HEK293 (cell line): ENCODE measurements around the gene ZNF143.
A peak's percentile ranks its signal among the peaks of the same experiment; 100 is the strongest.

Source experiments
- CTCF ChIA-PET: fragments of 350-600 bp; formaldehyde crosslinking; extraction: SDS; loops from one replicate; lab custom pipeline; 2021; ENCODE audit warnings: antibody characterized with exemption; lab: Yijun Ruan, JAX
- POLR2A ChIA-PET: fragments of 300-600 bp; formaldehyde crosslinking; extraction: SDS; loops from one replicate; lab custom pipeline; 2020; ENCODE audit warnings: antibody characterized with exemption, inconsistent platforms; lab: Yijun Ruan, JAX
- H3K27ac ChIP-seq: fragments of 200-500 bp; sonication (Bioruptor generic); 2 replicates; pipeline ENCODE4 v1.5.1; 2014; ENCODE audit warnings: low read depth, low read length, control low read depth, inconsistent platforms; ENCODE audit errors: extremely low read depth
- H3K36me3 ChIP-seq, 2 experiments: fragments of 200-500 bp in 1 of 2; sonication (Bioruptor generic) in 1 of 2; 1 replicate in 1 of 2; 2 replicates in 1 of 2; pipeline ENCODE4 v1.5.1; 2014 to 2017; ENCODE audit warnings: inconsistent platforms in 2 of 2, low read length in 2 of 2; ENCODE audit not compliant: control insufficient read depth in 2 of 2, insufficient read depth in 1 of 2
- H3K4me1 ChIP-seq: fragments of 200-500 bp; sonication (Bioruptor generic); 2 replicates; pipeline ENCODE4 v1.5.1; 2014; ENCODE audit warnings: mild to moderate bottlenecking, low read length, inconsistent platforms; ENCODE audit not compliant: control insufficient read depth, insufficient read depth
- H3K4me3 ChIP-seq: 2 replicates; pipeline ENCODE4 v1.5.1; 2011; ENCODE audit warnings: low read depth, mild to moderate bottlenecking, control low read depth, low read length, moderate library complexity
- H3K9me3 ChIP-seq: fragments of 200-500 bp; sonication (Bioruptor generic); 2 replicates; pipeline ENCODE4 v1.5.1; 2014; ENCODE audit warnings: low read depth, low read length, inconsistent platforms; ENCODE audit not compliant: control insufficient read depth, insufficient read depth
- EGR2 ChIP-seq: fragments of 450-650 bp; formaldehyde crosslinking; IDR thresholded peaks from 2 replicates; pipeline ENCODE4 v1.5.1; 2016; ENCODE audit warnings: low read depth, missing biosample characterization, missing genetic modification characterization
- HOXC10 ChIP-seq: sonication (generic); formaldehyde crosslinking; IDR thresholded peaks from 2 replicates; pipeline ENCODE4 v1.8.1; 2023; ENCODE audit warnings: mild to moderate bottlenecking, missing genetic modification reagents
- IKZF3 ChIP-seq: fragments of 450-650 bp; IDR thresholded peaks from 2 replicates; pipeline ENCODE4 v1.5.0; 2018; ENCODE audit warnings: missing biosample characterization, mild to moderate bottlenecking, missing genetic modification characterization, moderate library complexity
- MZF1 ChIP-seq: fragments of 450-650 bp; formaldehyde crosslinking; IDR thresholded peaks from 2 replicates; pipeline ENCODE4 v1.5.1; 2017; ENCODE audit warnings: missing biosample characterization, missing genetic modification characterization, borderline replicate concordance
- PRDM2 ChIP-seq: fragments of 450-650 bp; formaldehyde crosslinking; IDR thresholded peaks from 2 replicates; pipeline ENCODE4 v1.5.1; 2016; ENCODE audit warnings: missing biosample characterization, missing genetic modification characterization, borderline replicate concordance
- TCF7L2 ChIP-seq: IDR thresholded peaks from 2 replicates; pipeline ENCODE4 v1.6.1; 2011; ENCODE audit warnings: low read depth, mild to moderate bottlenecking, inconsistent platforms, low read length, moderate library complexity, borderline replicate concordance
- TRIM28 ChIP-seq: IDR thresholded peaks from 2 replicates; pipeline ENCODE4 v1.6.1; 2011; ENCODE audit warnings: low read length, control low read depth, borderline replicate concordance
- ZBTB8A ChIP-seq: fragments of 450-650 bp; formaldehyde crosslinking; IDR thresholded peaks from 2 replicates; pipeline ENCODE4 v1.5.1; 2016; ENCODE audit warnings: missing biosample characterization, missing genetic modification characterization
- ZFP69B ChIP-seq: fragments of 450-650 bp; formaldehyde crosslinking; IDR thresholded peaks from 2 replicates; pipeline ENCODE4 v1.5.1; 2016; ENCODE audit warnings: missing biosample characterization, missing genetic modification characterization
- ZNF10 ChIP-seq: fragments of 450-650 bp; formaldehyde crosslinking; IDR thresholded peaks from 2 replicates; pipeline ENCODE4 v1.5.1; 2017; ENCODE audit warnings: missing biosample characterization, missing genetic modification characterization
- ZNF112 ChIP-seq: fragments of 450-650 bp; formaldehyde crosslinking; IDR thresholded peaks from 2 replicates; pipeline ENCODE4 v1.5.0; 2017; ENCODE audit warnings: missing biosample characterization, missing genetic modification characterization
- ZNF121 ChIP-seq: fragments of 450-650 bp; formaldehyde crosslinking; IDR thresholded peaks from 2 replicates; pipeline ENCODE4 v1.5.1; 2016; ENCODE audit warnings: missing biosample characterization, missing genetic modification characterization
- ZNF16 ChIP-seq: fragments of 450-650 bp; formaldehyde crosslinking; IDR thresholded peaks from 2 replicates; pipeline ENCODE4 v1.5.1; 2016; ENCODE audit warnings: low read depth, missing biosample characterization, missing genetic modification characterization
- ZNF23 ChIP-seq: fragments of 450-650 bp; formaldehyde crosslinking; IDR thresholded peaks from 2 replicates; pipeline ENCODE4 v1.5.1; 2016; ENCODE audit warnings: missing biosample characterization, missing genetic modification characterization, borderline replicate concordance
- ZNF311 ChIP-seq: fragments of 450-650 bp; formaldehyde crosslinking; IDR thresholded peaks from 2 replicates; pipeline ENCODE4 v1.5.1; 2017; ENCODE audit warnings: missing biosample characterization, missing genetic modification characterization, borderline replicate concordance
- ZNF341 ChIP-seq: fragments of 450-650 bp; formaldehyde crosslinking; IDR thresholded peaks from 2 replicates; pipeline ENCODE4; 2016; ENCODE audit warnings: low read depth, missing biosample characterization, missing genetic modification characterization
- ZNF366 ChIP-seq: fragments of 450-650 bp; formaldehyde crosslinking; conservative IDR thresholded peaks from 2 replicates; pipeline ENCODE4 v1.5.1; 2016; ENCODE audit warnings: missing biosample characterization, missing genetic modification characterization
- ZNF510 ChIP-seq: fragments of 450-650 bp; formaldehyde crosslinking; IDR thresholded peaks from 2 replicates; pipeline ENCODE4 v1.5.1; 2018; ENCODE audit warnings: mild to moderate bottlenecking, missing genetic modification characterization, missing biosample characterization; ENCODE audit not compliant: insufficient replicate concordance
- ZNF544 ChIP-seq: fragments of 450-650 bp; formaldehyde crosslinking; IDR thresholded peaks from 2 replicates; pipeline ENCODE4 v1.5.0; 2017; ENCODE audit warnings: missing biosample characterization, missing genetic modification characterization
- ZNF549 ChIP-seq: fragments of 450-650 bp; IDR thresholded peaks from 2 replicates; pipeline ENCODE4 v1.5.1; 2018; ENCODE audit warnings: missing biosample characterization, missing genetic modification characterization, mild to moderate bottlenecking, inconsistent platforms, moderate library complexity
- ZNF561 ChIP-seq: fragments of 450-650 bp; IDR thresholded peaks from 2 replicates; pipeline ENCODE4 v1.5.1; 2018; ENCODE audit warnings: missing biosample characterization, missing genetic modification characterization, borderline replicate concordance
- ZNF654 ChIP-seq: fragments of 450-650 bp; formaldehyde crosslinking; IDR thresholded peaks from 2 replicates; pipeline ENCODE4 v1.5.1; 2016; ENCODE audit warnings: low read depth, missing biosample characterization, missing genetic modification characterization
- ZNF660 ChIP-seq: fragments of 450-650 bp; IDR thresholded peaks from 2 replicates; pipeline ENCODE4 v1.5.1; 2018; ENCODE audit warnings: missing biosample characterization, mild to moderate bottlenecking, missing genetic modification characterization
- ZSCAN30 ChIP-seq: fragments of 450-650 bp; IDR thresholded peaks from 2 replicates; pipeline ENCODE4 v1.5.1; 2018; ENCODE audit warnings: missing biosample characterization, mild to moderate bottlenecking, missing genetic modification characterization, moderate library complexity
- TF ChIP-seq, protein P1 (sequence below): fragments of 450-650 bp; formaldehyde crosslinking; IDR thresholded peaks from 2 replicates; pipeline ENCODE4 v1.5.1; 2016; ENCODE audit warnings: missing biosample characterization, missing genetic modification characterization
- TF ChIP-seq, protein P2 (sequence below): IDR thresholded peaks from 2 replicates; pipeline ENCODE4 v1.6.1; 2011; ENCODE audit warnings: mild to moderate bottlenecking, low read depth, low read length, borderline replicate concordance

Gene ZNF143

GRCh38 chr11:9535189-9535781 lies 74.5 kb downstream of the ZNF143 start:
- TF ChIP-seq ZNF654 (tag by site-specific recombination) = peak; percentile 24; the same call in 1 of the 2 replicates
- no peak for TF ChIP-seq MZF1 (tag by site-specific recombination)
- TF ChIP-seq ZBTB8A (tag by site-specific recombination) = no peak
- TF ChIP-seq, protein P1, sequence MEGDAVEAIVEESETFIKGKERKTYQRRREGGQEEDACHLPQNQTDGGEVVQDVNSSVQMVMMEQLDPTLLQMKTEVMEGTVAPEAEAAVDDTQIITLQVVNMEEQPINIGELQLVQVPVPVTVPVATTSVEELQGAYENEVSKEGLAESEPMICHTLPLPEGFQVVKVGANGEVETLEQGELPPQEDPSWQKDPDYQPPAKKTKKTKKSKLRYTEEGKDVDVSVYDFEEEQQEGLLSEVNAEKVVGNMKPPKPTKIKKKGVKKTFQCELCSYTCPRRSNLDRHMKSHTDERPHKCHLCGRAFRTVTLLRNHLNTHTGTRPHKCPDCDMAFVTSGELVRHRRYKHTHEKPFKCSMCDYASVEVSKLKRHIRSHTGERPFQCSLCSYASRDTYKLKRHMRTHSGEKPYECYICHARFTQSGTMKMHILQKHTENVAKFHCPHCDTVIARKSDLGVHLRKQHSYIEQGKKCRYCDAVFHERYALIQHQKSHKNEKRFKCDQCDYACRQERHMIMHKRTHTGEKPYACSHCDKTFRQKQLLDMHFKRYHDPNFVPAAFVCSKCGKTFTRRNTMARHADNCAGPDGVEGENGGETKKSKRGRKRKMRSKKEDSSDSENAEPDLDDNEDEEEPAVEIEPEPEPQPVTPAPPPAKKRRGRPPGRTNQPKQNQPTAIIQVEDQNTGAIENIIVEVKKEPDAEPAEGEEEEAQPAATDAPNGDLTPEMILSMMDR = peak; percentile 47; the same call in 1 of the 2 replicates
- TF ChIP-seq ZNF660 (tag by site-specific recombination) = peak; percentile 45; the same call in 1 of the 2 replicates
- 0 out of 2 replicates have a peak, but pooled peaks have one; percentile 34 for TF ChIP-seq TRIM28
- no peak for TF ChIP-seq ZSCAN30 (tag by site-specific recombination)
- no peak for TF ChIP-seq ZNF510 (tag by site-specific recombination)
- no peak for TF ChIP-seq ZFP69B (tag by site-specific recombination)
- TF ChIP-seq ZNF121 = peak; percentile 33; the same call in 1 of the 2 replicates
- TF ChIP-seq, protein P2, sequence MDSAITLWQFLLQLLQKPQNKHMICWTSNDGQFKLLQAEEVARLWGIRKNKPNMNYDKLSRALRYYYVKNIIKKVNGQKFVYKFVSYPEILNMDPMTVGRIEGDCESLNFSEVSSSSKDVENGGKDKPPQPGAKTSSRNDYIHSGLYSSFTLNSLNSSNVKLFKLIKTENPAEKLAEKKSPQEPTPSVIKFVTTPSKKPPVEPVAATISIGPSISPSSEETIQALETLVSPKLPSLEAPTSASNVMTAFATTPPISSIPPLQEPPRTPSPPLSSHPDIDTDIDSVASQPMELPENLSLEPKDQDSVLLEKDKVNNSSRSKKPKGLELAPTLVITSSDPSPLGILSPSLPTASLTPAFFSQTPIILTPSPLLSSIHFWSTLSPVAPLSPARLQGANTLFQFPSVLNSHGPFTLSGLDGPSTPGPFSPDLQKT = no peak
- no peak for TF ChIP-seq ZNF311 (tag by site-specific recombination)
- no peak for TF ChIP-seq ZNF549 (tag by site-specific recombination)
- TF ChIP-seq IKZF3 (tag by site-specific recombination) = 0 out of 2 replicates have a peak, but pooled peaks have one; percentile 34
- 0 out of 2 replicates have a peak, but pooled peaks have one; percentile 20 for TF ChIP-seq ZNF341
- TF ChIP-seq ZNF112 (tag by site-specific recombination) = no peak
- ChIA-PET POLR2A (interaction anchor here (0.6 to 1.5 kb wide), 6 partner anchors 38 to 1317 kb away, joined by 3 to 18 read pairs (median 4); partner anchors contain the start of genes WEE1 and ZNF143), CTCF (interaction anchor here (0.6 to 3.4 kb wide), 43 partner anchors 10 to 1041 kb away, joined by 3 to 32 read pairs (median 5); partner anchors contain the start of gene WEE1)
- Histone ChIP-seq H3K27ac (no peak overlapping the region), H3K4me3 (no peak overlapping the region), H3K4me1 (no peaks in the 10 kb centered on the region), H3K36me3 (no peaks in the 10 kb centered on the region), H3K9me3 (no peaks in the 10 kb centered on the region)

DNA sequence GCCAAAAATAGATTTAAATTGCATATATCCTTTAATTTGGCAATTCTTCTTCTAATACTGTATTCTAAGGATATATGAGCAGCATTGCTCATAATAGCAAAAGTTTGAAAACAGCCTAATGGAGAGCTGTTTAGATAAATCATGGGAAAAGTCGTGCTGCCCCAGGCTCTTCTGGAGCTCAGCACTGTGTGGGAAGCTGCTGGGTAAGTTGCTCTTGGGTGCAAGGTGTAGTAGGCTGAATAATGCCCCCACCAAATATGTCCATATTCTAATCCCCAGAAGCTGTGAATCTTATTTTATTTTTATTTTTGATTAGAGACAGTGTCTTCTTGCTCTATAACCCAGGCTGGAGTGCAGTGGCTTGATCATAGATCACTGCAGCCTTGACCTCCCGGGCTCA lies 77.7 kb downstream of the ZNF143 start:
- Histone ChIP-seq H3K36me3 (no peaks in the 10 kb centered on the region), H3K4me1 (no peaks in the 10 kb centered on the region), H3K27ac (no peak overlapping the region), H3K9me3 (no peaks in the 10 kb centered on the region), H3K4me3 (no peak overlapping the region)
- POLR2A ChIA-PET = no interaction called here
- TF ChIP-seq PRDM2 (tag by site-specific recombination) (no peak), ZNF121 (no peak), ZNF561 (tag by site-specific recombination) (no peak), ZNF544 (tag by site-specific recombination) (no peak), EGR2 (no peak), ZNF23 (no peak), ZNF10 (tag by site-specific recombination) (no peak), TCF7L2 (no peak), HOXC10 (no peak), ZNF16 (tag by site-specific recombination) (no peak), ZNF366 (tag by site-specific recombination) (no peak)
- CTCF ChIA-PET = interaction anchor here (0.5 to 1.2 kb wide), 3 partner anchors 27 to 31 kb away, joined by 3 read pairs; no protein-coding TSS in a partner anchor
